Osteocyte (in vitro differentiated cells): ENCODE measurements around the gene FLYWCH1. TPM values are rescaled to one million over a fixed set of nuclear protein-coding genes. Genes with fewer than 3 reads are reported as not detected.
A peak's percentile ranks its signal among the peaks of the same experiment; 100 is the strongest.

Source experiments
- DNase-seq: peaks from one replicate; pipeline ENCODE4 v3.0.0; 2021; ENCODE audit warnings: mixed read lengths; ENCODE audit not compliant: unreplicated experiment; ENCODE audit errors: extremely low spot score
- H3K27ac Mint-ChIP-seq: one replicate; pipeline ENCODE4 v1.8.0; 2021; ENCODE audit warnings: mild to moderate bottlenecking, mixed read lengths; ENCODE audit not compliant: unreplicated experiment
- H3K27me3 Mint-ChIP-seq: one replicate; pipeline ENCODE4 v1.8.0; 2021; ENCODE audit warnings: mixed read lengths; ENCODE audit not compliant: unreplicated experiment
- H3K36me3 Mint-ChIP-seq: one replicate; pipeline ENCODE4 v1.8.0; 2021; ENCODE audit warnings: mixed read lengths; ENCODE audit not compliant: unreplicated experiment
- H3K4me1 Mint-ChIP-seq: one replicate; pipeline ENCODE4 v1.8.0; 2021; ENCODE audit warnings: mixed read lengths; ENCODE audit not compliant: unreplicated experiment
- H3K4me3 Mint-ChIP-seq: one replicate; pipeline ENCODE4 v1.8.0; 2021; ENCODE audit warnings: mild to moderate bottlenecking, moderate library complexity, mixed read lengths; ENCODE audit not compliant: unreplicated experiment
- H3K9me3 Mint-ChIP-seq: one replicate; pipeline ENCODE4 v1.8.0; 2021; ENCODE audit warnings: mixed read lengths; ENCODE audit not compliant: unreplicated experiment
- long read RNA-seq: library from polyadenylated mRNA; unstranded; transcript quantifications from one replicate; pipeline ENCODE4 v2.0.0, GENCODE V29; 2021
- total RNA-seq: library from RNA; stranded (reverse); gene quantifications from 2 replicates; pipeline ENCODE4 v1.2.1, GENCODE V29; 2021
- TF ChIP-seq, protein P1 (sequence below): fragments of 200-600 bp; sonication (generic); IDR thresholded peaks from 2 replicates; pipeline ENCODE4 v1.5.0; 2021; ENCODE audit warnings: antibody characterized with exemption, mild to moderate bottlenecking, moderate library complexity

The FLYWCH1 gene, protein sequence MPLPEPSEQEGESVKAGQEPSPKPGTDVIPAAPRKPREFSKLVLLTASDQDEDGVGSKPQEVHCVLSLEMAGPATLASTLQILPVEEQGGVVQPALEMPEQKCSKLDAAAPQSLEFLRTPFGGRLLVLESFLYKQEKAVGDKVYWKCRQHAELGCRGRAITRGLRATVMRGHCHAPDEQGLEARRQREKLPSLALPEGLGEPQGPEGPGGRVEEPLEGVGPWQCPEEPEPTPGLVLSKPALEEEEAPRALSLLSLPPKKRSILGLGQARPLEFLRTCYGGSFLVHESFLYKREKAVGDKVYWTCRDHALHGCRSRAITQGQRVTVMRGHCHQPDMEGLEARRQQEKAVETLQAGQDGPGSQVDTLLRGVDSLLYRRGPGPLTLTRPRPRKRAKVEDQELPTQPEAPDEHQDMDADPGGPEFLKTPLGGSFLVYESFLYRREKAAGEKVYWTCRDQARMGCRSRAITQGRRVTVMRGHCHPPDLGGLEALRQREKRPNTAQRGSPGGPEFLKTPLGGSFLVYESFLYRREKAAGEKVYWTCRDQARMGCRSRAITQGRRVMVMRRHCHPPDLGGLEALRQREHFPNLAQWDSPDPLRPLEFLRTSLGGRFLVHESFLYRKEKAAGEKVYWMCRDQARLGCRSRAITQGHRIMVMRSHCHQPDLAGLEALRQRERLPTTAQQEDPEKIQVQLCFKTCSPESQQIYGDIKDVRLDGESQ
- total RNA-seq, result 38.9 and 46.4 TPM in 2 replicates
- long read RNA-seq, partial matches to known transcripts, result 0 of 3 reads
- long read RNA-seq, other reads (novel, unspliced or antisense), result 3 of 3 reads

DNA sequence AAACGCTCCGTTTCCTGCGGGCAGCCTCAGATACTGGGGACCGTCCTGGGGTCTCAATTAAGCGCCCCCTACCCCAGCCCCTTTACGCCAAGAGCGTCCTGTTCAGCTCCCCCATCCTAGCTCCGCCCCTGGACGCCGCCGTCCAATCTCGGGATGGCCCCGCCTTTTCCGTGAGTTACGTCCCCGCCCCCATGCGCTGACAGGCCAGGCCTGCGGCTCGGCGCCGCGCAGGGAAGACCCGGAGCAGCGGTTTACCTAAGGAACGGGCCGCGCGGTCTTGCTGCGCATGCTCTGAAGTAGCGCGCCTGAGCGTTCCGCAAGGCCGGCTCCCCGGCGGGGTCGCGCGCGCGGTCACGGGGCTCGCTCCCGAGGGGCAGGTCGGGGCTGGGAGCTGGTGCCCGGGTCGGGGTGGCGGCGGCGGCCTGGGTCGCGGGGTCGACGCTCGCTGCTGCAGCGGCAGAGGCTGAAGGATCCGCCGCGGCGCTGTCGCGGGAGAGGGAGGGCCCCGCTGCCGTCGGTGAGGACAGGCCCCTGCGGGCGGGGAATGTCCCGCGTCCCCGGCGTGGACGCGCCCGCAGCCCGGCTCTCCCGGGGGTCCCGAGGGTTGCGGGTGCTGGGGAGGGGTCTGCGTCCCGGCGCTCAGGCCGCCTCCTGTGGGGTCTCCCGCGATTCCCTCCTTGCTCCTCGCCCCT is at the start of gene FLYWCH1:
FLYWCH1 (plus strand) TSS at position 294 of the 692 bp plus-strand sequence. CDS start 17,755 bp downstream, outside the sequence.
- Mint-ChIP-seq H3K9me3 (no peaks in the 10 kb centered on the region), H3K27ac (peak within 1 kb of the TSS; percentile 97), H3K4me3 (peak within 1 kb of the TSS; percentile 93), H3K4me1 (peaks cover 44% of the 10 kb centered on the region), H3K27me3 (no peaks in the 10 kb centered on the region), H3K36me3 (peaks cover 4% of the 10 kb centered on the region)
- DNase-seq, result peak; percentile 99
- TF ChIP-seq, protein P1, sequence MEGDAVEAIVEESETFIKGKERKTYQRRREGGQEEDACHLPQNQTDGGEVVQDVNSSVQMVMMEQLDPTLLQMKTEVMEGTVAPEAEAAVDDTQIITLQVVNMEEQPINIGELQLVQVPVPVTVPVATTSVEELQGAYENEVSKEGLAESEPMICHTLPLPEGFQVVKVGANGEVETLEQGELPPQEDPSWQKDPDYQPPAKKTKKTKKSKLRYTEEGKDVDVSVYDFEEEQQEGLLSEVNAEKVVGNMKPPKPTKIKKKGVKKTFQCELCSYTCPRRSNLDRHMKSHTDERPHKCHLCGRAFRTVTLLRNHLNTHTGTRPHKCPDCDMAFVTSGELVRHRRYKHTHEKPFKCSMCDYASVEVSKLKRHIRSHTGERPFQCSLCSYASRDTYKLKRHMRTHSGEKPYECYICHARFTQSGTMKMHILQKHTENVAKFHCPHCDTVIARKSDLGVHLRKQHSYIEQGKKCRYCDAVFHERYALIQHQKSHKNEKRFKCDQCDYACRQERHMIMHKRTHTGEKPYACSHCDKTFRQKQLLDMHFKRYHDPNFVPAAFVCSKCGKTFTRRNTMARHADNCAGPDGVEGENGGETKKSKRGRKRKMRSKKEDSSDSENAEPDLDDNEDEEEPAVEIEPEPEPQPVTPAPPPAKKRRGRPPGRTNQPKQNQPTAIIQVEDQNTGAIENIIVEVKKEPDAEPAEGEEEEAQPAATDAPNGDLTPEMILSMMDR, result no peak

DNA sequence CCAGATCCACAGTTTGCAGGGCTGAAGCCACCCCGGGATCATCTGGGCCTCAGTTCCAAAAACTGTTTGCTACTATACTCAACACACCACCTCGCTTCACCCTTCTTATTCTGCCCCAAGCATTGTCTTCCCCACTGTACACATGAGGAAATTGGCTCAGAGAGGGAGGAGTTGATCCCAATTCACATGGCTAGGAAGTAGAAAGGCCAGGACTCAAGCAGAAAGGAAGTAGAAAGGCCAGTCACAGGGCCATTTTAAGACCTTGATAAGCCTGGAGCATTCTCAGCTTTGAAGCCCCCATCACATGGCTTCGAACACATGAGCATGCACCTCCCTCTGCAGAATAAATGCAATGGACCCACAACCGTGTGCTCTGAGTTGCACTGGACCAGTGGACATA is 46.1 kb upstream of the FLYWCH1 start:
- Mint-ChIP-seq H3K9me3 (peaks cover 6% of the 10 kb centered on the region), H3K36me3 (no peaks in the 10 kb centered on the region), H3K27ac (no peak overlapping the region), H3K4me3 (no peak overlapping the region), H3K4me1 (peaks cover 8% of the 10 kb centered on the region), H3K27me3 (peaks cover 35% of the 10 kb centered on the region)
- no peak for DNase-seq
- TF ChIP-seq, protein P1, result no peak

DNA sequence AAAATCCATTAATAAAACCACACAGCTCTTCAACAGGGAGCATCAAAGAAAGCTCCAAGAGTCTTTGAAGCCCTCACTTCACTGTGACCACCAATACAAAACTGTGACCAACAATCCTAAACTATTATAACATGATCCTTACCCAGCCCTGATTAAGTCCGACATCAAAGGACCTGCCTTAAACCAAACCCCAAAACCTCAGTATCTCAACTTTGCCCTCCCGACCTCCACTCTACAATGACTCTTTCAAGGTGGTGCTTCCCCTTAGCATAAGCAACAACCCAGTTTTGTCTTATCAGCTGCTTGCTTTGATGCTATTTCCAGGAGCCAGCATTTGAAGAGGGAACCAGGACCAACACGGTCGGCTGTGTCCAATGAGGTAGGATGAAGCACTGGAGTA is 45.3 kb upstream of the FLYWCH1 start:
- Mint-ChIP-seq H3K4me1 (peaks cover 8% of the 10 kb centered on the region), H3K27ac (no peak overlapping the region), H3K9me3 (peaks cover 1% of the 10 kb centered on the region), H3K36me3 (no peaks in the 10 kb centered on the region), H3K27me3 (peaks cover 37% of the 10 kb centered on the region), H3K4me3 (no peak overlapping the region)
- DNase-seq, result no peak
- TF ChIP-seq, protein P1, result no peak

DNA sequence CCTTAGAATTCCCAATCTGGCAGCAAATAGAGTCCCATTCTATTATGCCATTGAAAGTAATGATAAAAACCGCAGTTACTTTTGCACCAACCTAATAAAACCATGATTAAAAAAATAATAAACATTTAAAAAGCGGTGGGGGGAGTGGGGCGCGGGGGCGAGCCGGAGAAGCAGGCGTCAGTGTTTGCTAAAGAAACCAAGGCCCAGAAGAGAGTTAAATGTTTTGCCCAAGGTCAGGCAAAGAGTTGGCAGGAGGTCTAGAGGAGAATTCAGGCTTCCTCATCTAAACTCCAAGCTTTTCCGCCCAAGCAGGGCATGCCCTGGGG is 44.1 kb upstream of the FLYWCH1 start:
- TF ChIP-seq, protein P1, result no peak
- H3K4me1 Mint-ChIP-seq, result peaks cover 8% of the 10 kb centered on the region
- H3K36me3 Mint-ChIP-seq, result no peaks in the 10 kb centered on the region
- peaks cover 41% of the 10 kb centered on the region for H3K27me3 Mint-ChIP-seq
- H3K9me3 Mint-ChIP-seq, result no peaks in the 10 kb centered on the region
- H3K27ac Mint-ChIP-seq, result peak overlapping the region; percentile 95
- peak overlapping the region; percentile 89 for H3K4me3 Mint-ChIP-seq
- DNase-seq, result no peak
